Esophagus muscularis mucosa (tissue), 4 donors: ENCODE results near the gene RIOK1. TPM values are rescaled to one million over a fixed set of nuclear protein-coding genes. Genes with fewer than 3 reads are reported as not detected.

ENCODE experiments used
- DNase-seq: peaks from one replicate; pipeline ENCODE4 v3.0.0-alpha.2; 2017; ENCODE audit errors: extremely low spot score
- H3K27ac ChIP-seq, 4 donors: fragments of 200-600 bp; sonication (generic); replicated peaks in 1 of 4; 1 replicate in 3 of 4; 2 replicates in 1 of 4; pipeline ENCODE4 v1.5.1; 2016 to 2019; ENCODE audit warnings: mild to moderate bottlenecking in 1 of 4
- H3K27me3 ChIP-seq, 4 donors: fragments of 200-600 bp; sonication (generic); one replicate each; pipeline versions ENCODE4 v1.5.1 to v1.6.0; 2016 to 2019
- H3K36me3 ChIP-seq, 4 donors: fragments of 200-600 bp; sonication (generic); one replicate each; pipeline ENCODE4 v1.5.1; 2016 to 2019
- H3K4me1 ChIP-seq, 4 donors: fragments of 200-600 bp; sonication (generic); one replicate each; pipeline ENCODE4 v1.5.1; 2016 to 2019
- H3K4me3 ChIP-seq, 4 donors: fragments of 200-600 bp; sonication (generic); 1 replicate in 2 of 4; 2 replicates in 2 of 4; pipeline ENCODE4 v1.5.1; 2016 to 2019; ENCODE audit warnings: mild to moderate bottlenecking in 4 of 4, moderate library complexity in 1 of 4
- H3K9me3 ChIP-seq, 4 donors: fragments of 200-600 bp; sonication (generic); 1 replicate in 3 of 4; 2 replicates in 1 of 4; pipeline ENCODE4 v1.5.1; 2016 to 2019
- CTCF ChIP-seq, 3 experiments: fragments of 200-600 bp in 2 of 3; fragments of 450-650 bp in 1 of 3; sonication (generic) in 2 of 3; IDR thresholded peaks; one replicate each; pipeline ENCODE4 v1.5.1; 2017 to 2019; ENCODE audit warnings: antibody characterized with exemption in 3 of 3, mild to moderate bottlenecking in 2 of 3, moderate library complexity in 1 of 3
- EP300 ChIP-seq: sonication (generic); formaldehyde crosslinking; IDR thresholded peaks from one replicate; pipeline ENCODE4 v1.6.1; 2017; ENCODE audit warnings: antibody characterized with exemption
- POLR2A ChIP-seq: fragments of 450-650 bp; IDR thresholded peaks from one replicate; pipeline ENCODE4 v1.6.1; 2017; ENCODE audit warnings: antibody characterized with exemption, moderate library complexity, mild to moderate bottlenecking, low read depth
- POLR2AphosphoS5 ChIP-seq, 2 donors: sonication (generic); formaldehyde crosslinking; IDR thresholded peaks; one replicate each; pipeline ENCODE4 v1.6.1; 2017; ENCODE audit warnings: antibody characterized with exemption in 2 of 2
- WGBS: methylation state at CpG from one replicate; pipeline ENCODE4 v1.1.5; 2018; 5-methylcytosine and 5-hydroxymethylcytosine counted together
- intact Hi-C: fragments of 100-400 bp; cut with DNase I; formaldehyde crosslinking; loops from one replicate; pipeline ENCODE4 v1.15.1; 2023
- total RNA-seq, 4 donors: library from RNA; depleted of rRNA; stranded (reverse); fragments of >200 nt; gene quantifications; one replicate each; pipeline versions ENCODE4 v1.1.0 to v1.2.1, GENCODE V29; 2016

RIOK1 gene
- total RNA-seq, 4 donors from 2014 or later: 14.1 to 20.2 (median 17.5) TPM

- Histone ChIP-seq H3K27me3 (no peaks in the 10 kb centered on the region), H3K4me3 (no peak overlapping the region), H3K9me3 (no peaks in the 10 kb centered on the region), H3K27ac (no peak overlapping the region), H3K36me3 (peaks cover 10 to 45% (median 33%) of the 10 kb centered on the region in 4 donors), H3K4me1 (peaks cover 16 to 33% (median 30%) of the 10 kb centered on the region in 4 donors)
- no peak for TF ChIP-seq CTCF (IDR thresholded peaks at IDR 0.05)
- 92% methylated on average over 6 of the region's 6 CpGs for WGBS
- no peak for DNase-seq
- intact Hi-C loops: loop anchor here (10.0 kb wide), 1 partner anchor 108 kb away; no protein-coding TSS in a partner anchor
Observed at GRCh38 chr6:7392402-7392801, 2.8 kb downstream of the RIOK1 start.

- H3K36me3 ChIP-seq: peaks cover 36 to 99% (median 81%) of the 10 kb centered on the region in 4 donors
- TF ChIP-seq CTCF (IDR thresholded peaks at IDR 0.05): no peak
- no peak for TF ChIP-seq POLR2AphosphoS5 (IDR thresholded peaks at IDR 0.05)
- no peak for TF ChIP-seq EP300
- TF ChIP-seq POLR2A: no peak
- no peak overlapping the region for H3K4me3 ChIP-seq
- no peak overlapping the region for H3K27ac ChIP-seq
- WGBS: 85% methylated on average over 3 of the region's 3 CpGs
- intact Hi-C loops: no loop called here
- no peaks in the 10 kb centered on the region for H3K27me3 ChIP-seq
- H3K9me3 ChIP-seq: no peaks in the 10 kb centered on the region
- H3K4me1 ChIP-seq: no peaks in the 10 kb centered on the region
- no peak for DNase-seq
Observed at GRCh38 chr6:7401075-7401474, 11.5 kb downstream of the RIOK1 start.

GRCh38 chr6:7402716-7403115, 13.1 kb downstream of the RIOK1 start:
- Histone ChIP-seq H3K27me3 (no peaks in the 10 kb centered on the region), H3K27ac (no peak overlapping the region), H3K4me1 (no peaks in the 10 kb centered on the region), H3K36me3 (peaks cover 50 to 100% (median 85%) of the 10 kb centered on the region in 4 donors), H3K9me3 (no peaks in the 10 kb centered on the region), H3K4me3 (no peak overlapping the region)
- TF ChIP-seq CTCF (IDR thresholded peaks at IDR 0.05): no peak
- TF ChIP-seq EP300: no peak
- no peak for TF ChIP-seq POLR2AphosphoS5 (IDR thresholded peaks at IDR 0.05)
- no peak for TF ChIP-seq POLR2A
- WGBS: 72% methylated on average over 1 of the region's 1 CpG
- no peak for DNase-seq
- intact Hi-C loops: no loop called here

- no peaks in the 10 kb centered on the region for H3K4me1 ChIP-seq
- peaks cover 53 to 100% (median 88%) of the 10 kb centered on the region in 4 donors for H3K36me3 ChIP-seq
- intact Hi-C loops: no loop called here
- 94% methylated on average over 5 of the region's 5 CpGs for WGBS
- H3K27ac ChIP-seq: no peak overlapping the region
- no peak overlapping the region for H3K4me3 ChIP-seq
- no peak for DNase-seq
- no peaks in the 10 kb centered on the region for H3K27me3 ChIP-seq
- TF ChIP-seq EP300 (no peak), POLR2A (no peak), CTCF (IDR thresholded peaks at IDR 0.05) (no peak), POLR2AphosphoS5 (IDR thresholded peaks at IDR 0.05) (no peak)
- H3K9me3 ChIP-seq: no peaks in the 10 kb centered on the region
Observed at GRCh38 chr6:7404546-7404945, 14.9 kb downstream of the RIOK1 start.

GRCh38 chr6:7406743-7407142, 17.1 kb downstream of the RIOK1 start:
- Histone ChIP-seq H3K9me3 (no peaks in the 10 kb centered on the region), H3K4me3 (no peak overlapping the region), H3K27me3 (no peaks in the 10 kb centered on the region), H3K4me1 (no peaks in the 10 kb centered on the region), H3K27ac (no peak overlapping the region), H3K36me3 (peaks cover 62 to 100% (median 91%) of the 10 kb centered on the region in 4 donors)
- WGBS: 90% methylated on average over 9 of the region's 9 CpGs
- TF ChIP-seq CTCF (IDR thresholded peaks at IDR 0.05): no peak
- TF ChIP-seq POLR2AphosphoS5 (IDR thresholded peaks at IDR 0.05): no peak
- no peak for TF ChIP-seq POLR2A
- no peak for TF ChIP-seq EP300
- intact Hi-C loops: no loop called here
- DNase-seq: no peak
